ENCODE results near the gene OSTF1. TPM values are rescaled to one million over a fixed set of nuclear protein-coding genes. Genes with fewer than 3 reads are reported as not detected.

The OSTF1 gene
- polyA plus RNA-seq, 1 donor from 2014 or later: 173 TPM

DNA sequence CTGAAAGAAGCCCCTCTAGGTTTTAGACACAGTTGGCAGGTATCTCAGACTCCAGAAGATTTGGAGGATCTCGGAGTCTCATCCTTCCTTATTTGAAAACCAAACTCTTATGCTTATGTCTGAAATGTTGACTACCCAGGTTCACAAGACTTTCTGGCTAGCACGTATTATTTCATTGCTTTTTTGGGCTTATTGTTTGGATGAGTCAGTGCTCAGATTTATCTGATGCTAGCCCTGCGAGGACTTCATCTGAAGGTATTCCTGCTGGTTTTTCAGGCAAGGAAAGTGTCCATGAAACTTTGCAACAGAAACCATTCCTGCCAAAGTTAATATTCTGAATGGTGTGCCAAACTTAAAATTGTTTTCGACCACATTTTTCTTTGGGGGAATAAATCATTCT is 8.5 kb downstream of the OSTF1 start:
- Mint-ChIP-seq H3K27me3 (no peaks in the 10 kb centered on the region), H3K4me1 (peaks cover 38 to 53% (median 46%) of the 10 kb centered on the region in 3 donors), H3K27ac (no peak overlapping the region), H3K36me3 (no peaks in the 10 kb centered on the region), H3K9me3 (no peaks in the 10 kb centered on the region), H3K4me3 (no peak overlapping the region)

- Mint-ChIP-seq H3K27me3 (no peaks in the 10 kb centered on the region), H3K36me3 (no peaks in the 10 kb centered on the region), H3K27ac (peak overlapping the region in 1 of 3 donors; percentile 36), H3K4me1 (peaks cover 32 to 48% (median 48%) of the 10 kb centered on the region in 3 donors), H3K9me3 (no peaks in the 10 kb centered on the region), H3K4me3 (peak overlapping the region in 1 of 4 donors; percentile 57)
Measured at GRCh38 chr9:75101004-75101588, 12.8 kb downstream of the OSTF1 start.

DNA sequence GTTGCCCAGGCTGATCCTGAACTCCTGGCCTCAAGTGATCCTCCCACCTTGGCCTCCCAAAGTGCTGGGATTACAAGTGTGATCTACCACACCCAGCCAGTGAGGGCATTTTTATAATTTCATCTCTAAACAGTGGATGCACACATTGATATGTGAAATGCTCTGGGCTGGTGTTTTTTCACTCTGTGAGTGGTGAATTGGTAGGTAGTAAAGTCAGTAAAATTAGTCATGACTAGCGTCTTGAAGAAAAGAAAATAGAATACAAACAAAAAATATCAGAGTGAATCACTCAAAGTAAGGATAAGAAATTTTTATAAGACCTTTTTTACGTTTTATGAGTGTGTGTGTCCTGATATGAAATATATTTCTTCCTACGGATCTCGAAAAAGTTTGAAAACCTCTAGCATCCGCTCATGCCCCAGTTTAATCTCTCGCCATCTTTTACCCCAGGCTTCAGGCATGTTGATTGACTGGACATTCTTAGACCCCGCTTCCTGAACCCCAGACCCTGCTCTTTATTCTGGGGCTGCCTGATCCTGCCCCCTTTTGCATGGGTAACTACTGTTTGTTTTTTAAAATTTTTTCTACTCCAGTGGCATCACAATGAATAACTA is 14.0 kb downstream of the OSTF1 start:
- Mint-ChIP-seq H3K27ac (peak overlapping the region in 1 of 3 donors; percentile 33), H3K36me3 (no peaks in the 10 kb centered on the region), H3K27me3 (no peaks in the 10 kb centered on the region), H3K4me3 (no peak overlapping the region), H3K9me3 (no peaks in the 10 kb centered on the region), H3K4me1 (peaks cover 24 to 47% (median 40%) of the 10 kb centered on the region in 3 donors)

DNA sequence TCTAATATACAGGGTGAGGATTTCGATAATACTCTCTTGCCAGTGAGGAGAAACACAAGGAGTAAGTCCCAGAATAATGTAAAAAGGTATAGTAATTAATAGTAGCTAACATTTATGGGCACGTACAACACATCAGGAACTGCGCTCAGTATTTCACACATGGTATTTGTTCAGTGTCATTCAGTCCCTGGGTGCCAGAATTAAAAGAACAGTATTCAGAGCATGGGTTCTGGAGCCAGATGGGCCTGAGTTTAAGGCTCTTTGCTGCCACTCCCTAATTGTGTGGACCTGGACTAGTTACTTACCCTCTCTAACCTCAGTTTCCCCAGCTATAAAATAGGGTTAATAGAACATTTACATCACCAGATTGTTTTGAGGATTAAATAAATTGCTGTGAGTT is 16.3 kb downstream of the OSTF1 start:
- H3K4me3 Mint-ChIP-seq: peak overlapping the region in 1 of 4 donors; percentile 21
- no peak overlapping the region for H3K27ac Mint-ChIP-seq

DNA sequence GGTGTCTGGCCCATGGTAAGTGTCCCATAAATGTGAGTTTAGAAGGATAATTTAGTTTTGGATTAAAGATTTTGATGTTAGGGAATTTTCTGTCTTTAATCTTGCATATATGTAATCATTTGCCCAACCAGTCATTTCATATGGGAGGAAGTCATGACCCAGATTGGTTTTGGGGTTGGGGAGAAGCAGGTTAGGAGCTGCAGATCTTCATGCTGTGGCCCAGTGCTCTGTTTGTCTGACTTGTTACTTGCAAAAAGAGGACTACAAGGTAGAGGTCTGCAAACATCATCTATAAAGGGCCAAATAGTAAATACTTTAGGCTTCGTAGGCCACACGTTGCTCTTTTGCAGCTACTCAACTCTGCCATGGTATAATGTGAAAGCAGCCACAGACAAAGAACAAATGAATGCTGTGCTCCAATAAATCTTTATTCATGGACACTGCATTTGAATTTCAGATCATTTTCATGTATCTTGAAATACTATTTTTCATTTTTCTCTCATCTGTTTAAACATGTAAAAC is 16.8 kb downstream of the OSTF1 start:
- H3K4me1 Mint-ChIP-seq: peaks cover 33 to 49% (median 47%) of the 10 kb centered on the region in 3 donors
- H3K4me3 Mint-ChIP-seq: peak overlapping the region in 1 of 4 donors; percentile 21
- peaks cover 3% of the 10 kb centered on the region for H3K36me3 Mint-ChIP-seq
- no peak overlapping the region for H3K27ac Mint-ChIP-seq
- no peaks in the 10 kb centered on the region for H3K27me3 Mint-ChIP-seq
- no peaks in the 10 kb centered on the region for H3K9me3 Mint-ChIP-seq

More for the DNA sequence above, 16.3 kb downstream of the OSTF1 start:
- no peaks in the 10 kb centered on the region for H3K9me3 Mint-ChIP-seq
- peaks cover 32 to 47% (median 43%) of the 10 kb centered on the region in 3 donors for H3K4me1 Mint-ChIP-seq
- peaks cover 3% of the 10 kb centered on the region for H3K36me3 Mint-ChIP-seq
- no peaks in the 10 kb centered on the region for H3K27me3 Mint-ChIP-seq

- Mint-ChIP-seq H3K9me3 (no peaks in the 10 kb centered on the region), H3K4me1 (peaks cover 37 to 53% (median 52%) of the 10 kb centered on the region in 3 donors), H3K36me3 (peaks cover 6% of the 10 kb centered on the region), H3K4me3 (no peak overlapping the region), H3K27me3 (no peaks in the 10 kb centered on the region), H3K27ac (peak overlapping the region in 1 of 3 donors; percentile 47)
Measured at GRCh38 chr9:75105841-75106240, 17.5 kb downstream of the OSTF1 start.

- Mint-ChIP-seq H3K4me3 (no peak overlapping the region), H3K36me3 (peaks cover 6% of the 10 kb centered on the region), H3K9me3 (no peaks in the 10 kb centered on the region), H3K27me3 (no peaks in the 10 kb centered on the region), H3K4me1 (peaks cover 39 to 50% (median 47%) of the 10 kb centered on the region in 3 donors), H3K27ac (no peak overlapping the region)
Measured at GRCh38 chr9:75106857-75107256, 18.5 kb downstream of the OSTF1 start.

DNA sequence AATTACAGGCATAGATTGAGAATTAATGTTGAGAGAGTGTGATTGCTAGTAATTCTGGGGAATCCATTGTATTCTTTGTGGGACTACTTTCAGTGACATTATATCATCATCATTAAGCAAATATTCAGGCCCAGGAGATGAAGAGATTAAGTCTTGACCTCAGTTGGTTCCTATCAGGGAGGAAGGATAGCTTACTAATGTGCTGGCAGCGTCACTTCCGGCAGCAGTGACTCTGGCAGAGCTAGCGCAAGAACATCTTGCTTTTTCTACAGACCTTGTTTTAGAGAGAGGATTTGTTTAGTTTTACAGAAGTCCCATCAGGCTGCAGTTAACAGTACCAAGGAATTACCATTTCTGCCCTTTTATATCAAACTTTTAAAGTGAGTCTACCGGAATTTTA is 20.3 kb downstream of the OSTF1 start:
- Mint-ChIP-seq H3K9me3 (no peaks in the 10 kb centered on the region), H3K4me1 (peaks cover 36 to 51% (median 45%) of the 10 kb centered on the region in 3 donors), H3K27ac (no peak overlapping the region), H3K4me3 (peak overlapping the region in 2 of 4 donors; percentile 55 to 71), H3K27me3 (no peaks in the 10 kb centered on the region), H3K36me3 (peaks cover 6% of the 10 kb centered on the region)

DNA sequence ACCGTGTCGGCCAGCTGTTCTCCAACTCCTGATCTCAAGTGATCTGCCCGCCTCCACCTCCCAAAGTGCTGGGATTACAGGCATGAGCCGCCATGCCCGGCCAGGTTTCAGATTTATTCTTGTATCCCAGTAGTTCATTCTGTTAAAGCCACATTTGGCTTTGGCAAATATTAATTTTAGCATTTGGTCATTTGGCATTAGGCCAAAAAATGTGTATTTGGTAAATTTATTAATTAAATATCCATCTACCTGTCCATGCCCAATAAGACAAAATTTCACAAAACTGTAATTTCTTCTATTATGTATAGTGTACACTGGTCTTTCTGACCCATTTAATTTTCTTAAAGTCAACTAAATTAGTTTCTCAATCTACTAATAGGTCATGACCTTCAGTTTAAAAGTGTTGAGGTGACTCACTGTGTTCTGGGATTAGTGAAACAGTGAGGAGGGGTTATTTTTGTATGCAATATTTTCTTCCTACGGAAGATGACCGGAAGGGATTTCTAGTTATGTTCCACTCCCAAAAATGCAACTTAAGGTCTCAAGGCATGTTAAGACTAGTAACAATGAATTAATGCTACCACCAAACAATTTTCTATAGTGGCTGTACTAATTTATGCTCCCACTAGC is 21.0 kb downstream of the OSTF1 start:
- Mint-ChIP-seq H3K36me3 (peaks cover 6% of the 10 kb centered on the region), H3K27me3 (no peaks in the 10 kb centered on the region), H3K4me3 (peak overlapping the region in 1 of 4 donors; percentile 47), H3K27ac (no peak overlapping the region), H3K4me1 (peaks cover 40 to 57% (median 49%) of the 10 kb centered on the region in 3 donors), H3K9me3 (no peaks in the 10 kb centered on the region)

GRCh38 chr9:75111019-75111622 is 22.8 kb downstream of the OSTF1 start:
- Mint-ChIP-seq H3K36me3 (peaks cover 7% of the 10 kb centered on the region), H3K4me1 (peaks cover 29 to 44% (median 39%) of the 10 kb centered on the region in 3 donors), H3K9me3 (no peaks in the 10 kb centered on the region), H3K4me3 (peak overlapping the region in 1 of 4 donors; percentile 63), H3K27me3 (no peaks in the 10 kb centered on the region), H3K27ac (peak overlapping the region in 2 of 3 donors; percentile 3 to 67)

DNA sequence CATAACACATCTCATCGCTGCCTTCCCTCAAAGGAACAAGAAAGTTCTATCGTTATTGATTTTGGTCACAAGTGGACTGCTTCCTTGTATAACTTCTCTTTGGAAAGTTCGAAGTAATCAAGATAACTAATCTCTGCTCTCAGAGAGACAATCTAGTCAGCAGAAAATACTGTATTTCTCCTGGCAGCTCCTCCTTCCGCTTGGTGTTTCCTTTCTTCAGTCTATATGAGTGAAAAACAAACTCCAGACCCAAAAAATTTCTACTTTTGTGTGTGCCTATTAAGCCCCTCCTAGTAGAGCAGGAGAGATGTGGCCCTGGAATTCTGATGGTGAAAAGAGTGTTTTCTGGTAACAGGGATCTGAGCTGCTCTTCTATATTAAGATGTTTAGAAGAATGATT is 24.5 kb downstream of the OSTF1 start:
- no peaks in the 10 kb centered on the region for H3K9me3 Mint-ChIP-seq
- peak overlapping the region in 1 of 4 donors; percentile 28 for H3K4me3 Mint-ChIP-seq
- H3K36me3 Mint-ChIP-seq: peaks cover 7% of the 10 kb centered on the region
- H3K4me1 Mint-ChIP-seq: peaks cover 30 to 46% (median 37%) of the 10 kb centered on the region in 3 donors
- H3K27me3 Mint-ChIP-seq: no peaks in the 10 kb centered on the region
- H3K27ac Mint-ChIP-seq: peak overlapping the region in 1 of 3 donors; percentile 89

GRCh38 chr9:75116306-75116705 is 28.0 kb downstream of the OSTF1 start:
- no peaks in the 10 kb centered on the region for H3K9me3 Mint-ChIP-seq
- H3K36me3 Mint-ChIP-seq: peaks cover 9% of the 10 kb centered on the region
- no peak overlapping the region for H3K27ac Mint-ChIP-seq
- H3K4me3 Mint-ChIP-seq: peak overlapping the region in 1 of 4 donors; percentile 14
- peaks cover 20 to 27% (median 24%) of the 10 kb centered on the region in 3 donors for H3K4me1 Mint-ChIP-seq
- H3K27me3 Mint-ChIP-seq: no peaks in the 10 kb centered on the region

DNA sequence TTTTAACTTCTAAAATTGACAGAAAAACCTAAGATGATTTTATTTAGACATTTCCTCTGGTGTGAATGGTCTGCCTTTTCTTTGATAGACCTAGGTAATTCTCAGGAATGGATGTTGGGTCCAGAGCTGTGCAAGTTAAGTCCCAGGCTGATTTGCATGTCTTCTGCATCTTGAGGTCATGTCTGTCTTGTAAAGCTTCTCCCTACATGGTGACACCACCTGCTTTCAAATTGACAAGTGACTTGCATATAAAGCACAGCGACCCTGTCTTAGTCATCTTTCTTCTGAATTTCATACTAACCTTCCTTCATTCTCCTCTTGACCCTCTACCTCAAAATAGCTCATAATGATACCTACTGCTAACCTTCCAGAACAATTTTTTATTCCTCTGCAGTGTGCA is 29.2 kb downstream of the OSTF1 start:
- Mint-ChIP-seq H3K36me3 (peaks cover 9% of the 10 kb centered on the region), H3K27ac (peak overlapping the region in 1 of 3 donors; percentile 39), H3K4me1 (peaks cover 18 to 24% (median 23%) of the 10 kb centered on the region in 3 donors), H3K27me3 (no peaks in the 10 kb centered on the region), H3K4me3 (no peak overlapping the region), H3K9me3 (no peaks in the 10 kb centered on the region)

DNA sequence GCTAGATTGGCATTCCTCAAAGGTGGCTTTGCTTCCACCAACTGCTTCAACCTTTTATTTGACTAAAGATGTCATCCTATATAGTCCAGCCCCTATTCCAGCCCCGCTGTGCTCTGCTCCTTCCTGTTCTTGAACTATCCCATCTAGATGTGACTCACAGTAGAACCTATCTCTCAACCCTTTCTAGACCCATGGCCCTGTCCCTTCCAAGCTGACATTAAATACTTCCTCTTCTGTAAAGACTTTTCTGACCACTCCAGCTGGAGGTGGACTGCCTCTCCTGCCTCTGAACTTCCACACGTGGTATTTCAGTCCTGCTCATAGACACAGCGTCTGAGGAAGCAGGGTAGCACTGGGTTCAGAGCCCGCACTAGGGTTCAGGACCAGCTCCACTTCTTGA is 32.4 kb downstream of the OSTF1 start:
- peaks cover 7% of the 10 kb centered on the region for H3K36me3 Mint-ChIP-seq
- H3K4me1 Mint-ChIP-seq: peaks cover 14 to 23% (median 19%) of the 10 kb centered on the region in 3 donors
- no peaks in the 10 kb centered on the region for H3K27me3 Mint-ChIP-seq
- H3K4me3 Mint-ChIP-seq: no peak overlapping the region
- H3K9me3 Mint-ChIP-seq: no peaks in the 10 kb centered on the region
- H3K27ac Mint-ChIP-seq: no peak overlapping the region
